Measurements from ENCODE around the gene ACSBG1.

DNA sequence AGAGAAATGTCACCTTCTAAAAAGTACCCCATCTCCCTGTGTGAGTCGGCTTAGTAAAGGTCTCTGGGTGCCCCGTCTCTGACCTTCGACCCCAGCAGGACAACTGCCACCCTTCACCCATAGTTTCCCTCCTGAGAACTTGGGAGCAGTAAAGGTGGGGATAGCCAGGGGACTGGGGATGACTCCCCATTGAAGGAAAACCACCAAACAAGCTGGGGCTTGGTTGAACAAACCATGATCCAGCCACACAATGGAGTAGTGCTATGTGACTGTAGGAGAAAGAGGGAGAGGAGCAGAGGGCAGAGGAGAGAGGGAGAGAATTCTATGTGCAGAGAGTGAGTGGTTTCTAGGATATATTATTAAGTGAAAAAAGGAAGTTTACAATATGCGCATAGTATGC is 51.5 kb downstream of the ACSBG1 start:
- TF ChIP-seq, protein P1, sequence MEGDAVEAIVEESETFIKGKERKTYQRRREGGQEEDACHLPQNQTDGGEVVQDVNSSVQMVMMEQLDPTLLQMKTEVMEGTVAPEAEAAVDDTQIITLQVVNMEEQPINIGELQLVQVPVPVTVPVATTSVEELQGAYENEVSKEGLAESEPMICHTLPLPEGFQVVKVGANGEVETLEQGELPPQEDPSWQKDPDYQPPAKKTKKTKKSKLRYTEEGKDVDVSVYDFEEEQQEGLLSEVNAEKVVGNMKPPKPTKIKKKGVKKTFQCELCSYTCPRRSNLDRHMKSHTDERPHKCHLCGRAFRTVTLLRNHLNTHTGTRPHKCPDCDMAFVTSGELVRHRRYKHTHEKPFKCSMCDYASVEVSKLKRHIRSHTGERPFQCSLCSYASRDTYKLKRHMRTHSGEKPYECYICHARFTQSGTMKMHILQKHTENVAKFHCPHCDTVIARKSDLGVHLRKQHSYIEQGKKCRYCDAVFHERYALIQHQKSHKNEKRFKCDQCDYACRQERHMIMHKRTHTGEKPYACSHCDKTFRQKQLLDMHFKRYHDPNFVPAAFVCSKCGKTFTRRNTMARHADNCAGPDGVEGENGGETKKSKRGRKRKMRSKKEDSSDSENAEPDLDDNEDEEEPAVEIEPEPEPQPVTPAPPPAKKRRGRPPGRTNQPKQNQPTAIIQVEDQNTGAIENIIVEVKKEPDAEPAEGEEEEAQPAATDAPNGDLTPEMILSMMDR (IDR thresholded peaks at IDR 0.05): no peak
- no peak for TF ChIP-seq POLR2A (IDR thresholded peaks at IDR 0.05)
